D341Med (cell line): ENCODE measurements around the gene CELSR1.

Experiments used
- DNase-seq: peaks from one replicate; pipeline ENCODE4 v3.0.0; 2012; ENCODE audit warnings: low spot score

The CELSR1 gene

GRCh38 chr22:46553189-46553588 is 15.8 kb upstream of the CELSR1 start:
- no peak for DNase-seq

- no peak for DNase-seq
Observed at GRCh38 chr22:46551996-46552395, 14.6 kb upstream of the CELSR1 start.

DNA sequence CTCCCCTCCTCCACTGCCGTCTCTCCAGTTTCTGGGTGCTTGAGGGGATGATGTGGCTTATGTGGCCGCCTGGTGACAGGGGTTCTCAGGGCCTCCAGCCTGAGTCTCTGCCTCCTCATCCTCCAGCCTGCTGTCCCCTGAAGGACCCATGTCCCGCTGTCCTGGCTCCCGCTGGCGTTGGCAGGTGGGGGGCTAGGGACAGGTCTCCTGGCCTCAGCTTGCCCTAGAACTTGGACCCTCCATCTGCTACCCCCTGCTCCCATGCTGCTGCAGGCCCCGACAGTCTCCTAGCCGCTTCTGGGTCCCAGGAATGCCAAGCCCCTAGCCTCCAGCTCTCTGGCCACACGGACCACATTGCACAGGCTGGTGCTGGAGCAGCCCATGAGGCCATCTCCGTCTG is 13.9 kb upstream of the CELSR1 start:
- DNase-seq, result no peak

- DNase-seq, result no peak
Observed at GRCh38 chr22:46549971-46550641, 12.7 kb upstream of the CELSR1 start.

DNA sequence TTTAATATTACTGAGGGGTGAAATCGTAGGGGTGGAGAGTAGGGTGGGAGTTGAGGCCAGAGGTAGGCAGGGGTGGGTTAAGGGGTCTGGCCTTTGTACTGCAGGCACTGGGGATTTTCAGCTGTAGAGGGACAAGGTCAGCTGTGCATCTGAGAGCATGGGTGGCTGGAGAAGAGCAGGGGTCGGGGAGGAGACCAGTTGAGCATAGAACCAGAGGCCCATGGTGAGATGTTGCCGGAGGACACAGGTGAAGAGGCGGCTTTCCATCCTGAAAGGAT is 12.1 kb upstream of the CELSR1 start:
- DNase-seq, result no peak

GRCh38 chr22:46547883-46548244 is 10.4 kb upstream of the CELSR1 start:
- DNase-seq, result no peak

GRCh38 chr22:46547179-46547882 is 9.9 kb upstream of the CELSR1 start:
- DNase-seq, result no peak

GRCh38 chr22:46546466-46547178 is 9.2 kb upstream of the CELSR1 start:
- no peak for DNase-seq

GRCh38 chr22:46545086-46545792 is 7.8 kb upstream of the CELSR1 start:
- no peak for DNase-seq

GRCh38 chr22:46542011-46542985 is 4.9 kb upstream of the CELSR1 start:
- peak; percentile 95 for DNase-seq

- DNase-seq, result no peak
Observed at GRCh38 chr22:46541536-46541935, 4.1 kb upstream of the CELSR1 start.

- no peak for DNase-seq
Observed at GRCh38 chr22:46540874-46541273, 3.5 kb upstream of the CELSR1 start.

DNA sequence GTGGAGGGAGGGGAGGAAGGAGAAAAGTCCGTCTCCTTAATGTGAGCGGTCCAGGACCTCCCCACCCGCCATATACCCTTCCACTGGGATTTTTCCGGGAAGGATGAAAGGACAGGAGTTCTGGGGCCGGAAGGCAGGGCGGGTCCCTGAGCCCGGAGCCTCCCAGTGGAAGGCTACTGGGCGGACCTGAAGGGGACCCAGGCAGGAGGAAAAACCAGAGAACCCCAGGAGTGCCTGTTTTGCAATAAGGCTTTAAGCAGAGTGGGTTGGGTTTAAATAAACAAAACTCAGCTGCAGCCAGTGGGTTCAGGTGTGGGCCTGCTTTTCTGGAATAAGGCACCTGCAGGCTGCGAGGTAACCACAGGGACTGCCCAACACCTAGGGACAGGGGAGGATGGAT is 1.7 kb upstream of the CELSR1 start:
- DNase-seq, result no peak

DNA sequence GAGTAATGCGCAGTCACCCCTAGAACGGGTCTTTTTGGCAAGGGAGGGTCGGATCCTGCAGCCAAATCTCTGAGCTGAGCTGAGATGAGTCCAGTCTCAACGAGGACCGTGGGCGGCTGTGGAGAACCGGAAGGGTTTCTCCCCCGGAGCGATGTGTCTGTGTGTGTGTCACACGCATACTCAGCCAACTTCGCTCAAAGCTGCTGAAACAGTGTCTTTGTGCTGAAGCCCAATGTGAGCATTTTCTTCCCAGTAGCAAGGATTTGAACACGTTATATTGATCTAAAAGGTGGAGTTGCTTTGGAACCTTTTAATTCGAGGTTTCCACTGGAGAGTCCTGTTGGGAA is 1.4 kb upstream of the CELSR1 start:
- DNase-seq, result no peak

DNA sequence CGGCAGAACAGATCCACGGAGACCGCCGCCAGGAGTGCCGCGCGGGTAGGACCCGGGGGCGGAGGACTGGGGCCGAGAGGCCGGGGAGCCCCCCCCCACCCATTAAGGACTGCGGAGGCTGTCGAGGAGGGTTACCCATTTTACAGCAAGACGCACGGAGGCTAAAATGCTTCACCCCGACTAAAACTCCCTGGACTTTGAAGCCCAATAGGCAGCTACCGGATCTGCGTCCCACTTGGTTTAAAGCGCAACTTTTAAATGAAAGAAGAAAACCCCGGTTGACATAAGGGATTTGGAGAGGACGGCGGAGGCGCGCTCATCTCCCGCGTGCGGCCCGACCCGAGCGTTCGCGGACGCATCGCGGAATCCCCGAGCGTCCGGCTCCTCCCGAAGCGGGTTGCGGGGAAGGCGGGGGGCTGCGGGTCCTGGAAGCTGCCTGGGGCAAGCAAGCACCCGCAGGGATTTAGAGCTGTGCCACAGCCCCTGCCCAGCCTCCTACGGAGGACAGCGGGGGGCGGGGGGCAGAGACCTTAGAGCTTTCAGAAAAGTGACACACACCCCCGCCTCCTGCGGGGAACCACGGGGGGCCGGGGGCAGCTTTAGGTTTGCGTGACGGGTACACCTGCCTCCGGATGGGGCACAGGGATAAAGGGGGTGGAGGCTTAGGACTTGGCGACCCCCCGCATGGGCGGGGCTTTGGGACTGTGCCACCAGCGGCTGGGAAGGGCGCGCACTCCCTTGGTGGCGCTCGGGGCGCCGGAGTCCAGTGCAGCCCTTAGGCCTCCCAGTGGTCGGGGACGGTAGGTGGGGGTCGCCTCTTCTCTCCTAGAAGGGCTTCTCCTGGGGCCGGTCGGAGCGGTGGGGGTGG is 760 bp upstream of the CELSR1 start:
- DNase-seq, result no peak

- DNase-seq, result peak; percentile 66
Observed at GRCh38 chr22:46536537-46537224, 739 bp downstream of the CELSR1 start.

DNA sequence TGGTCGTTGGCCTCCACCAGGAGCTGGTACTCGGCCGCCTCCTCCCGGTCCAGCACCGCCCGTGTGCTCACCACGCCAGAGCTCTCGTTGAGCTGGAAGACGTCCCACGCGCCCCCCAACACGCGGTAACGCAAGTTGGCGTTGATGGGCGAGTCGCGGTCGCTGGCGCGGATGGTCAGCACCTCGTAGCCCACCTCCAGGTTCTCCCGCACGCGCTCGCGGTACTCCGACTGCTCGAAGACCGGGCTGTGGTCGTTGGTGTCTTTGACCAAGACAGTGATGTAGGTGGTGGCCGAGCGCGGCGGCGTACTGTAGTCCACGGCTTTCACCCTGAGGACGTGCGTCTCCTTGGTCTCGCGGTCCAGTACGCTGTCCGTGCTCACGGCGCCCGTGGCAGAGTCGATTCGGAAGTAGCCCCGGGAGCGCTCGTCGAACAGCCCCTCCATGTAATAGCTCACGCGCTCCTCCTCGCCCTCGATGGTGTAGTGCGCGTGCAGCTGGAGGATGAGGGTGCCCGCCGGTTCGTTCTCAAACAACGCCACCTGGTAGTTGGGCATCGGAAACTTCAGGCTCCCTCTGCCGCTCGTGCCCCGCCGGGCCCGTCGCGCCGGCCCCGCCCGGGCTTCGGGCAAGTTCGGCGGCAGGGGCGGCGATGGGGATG is 1.4 kb downstream of the CELSR1 start:
- DNase-seq, result no peak

DNA sequence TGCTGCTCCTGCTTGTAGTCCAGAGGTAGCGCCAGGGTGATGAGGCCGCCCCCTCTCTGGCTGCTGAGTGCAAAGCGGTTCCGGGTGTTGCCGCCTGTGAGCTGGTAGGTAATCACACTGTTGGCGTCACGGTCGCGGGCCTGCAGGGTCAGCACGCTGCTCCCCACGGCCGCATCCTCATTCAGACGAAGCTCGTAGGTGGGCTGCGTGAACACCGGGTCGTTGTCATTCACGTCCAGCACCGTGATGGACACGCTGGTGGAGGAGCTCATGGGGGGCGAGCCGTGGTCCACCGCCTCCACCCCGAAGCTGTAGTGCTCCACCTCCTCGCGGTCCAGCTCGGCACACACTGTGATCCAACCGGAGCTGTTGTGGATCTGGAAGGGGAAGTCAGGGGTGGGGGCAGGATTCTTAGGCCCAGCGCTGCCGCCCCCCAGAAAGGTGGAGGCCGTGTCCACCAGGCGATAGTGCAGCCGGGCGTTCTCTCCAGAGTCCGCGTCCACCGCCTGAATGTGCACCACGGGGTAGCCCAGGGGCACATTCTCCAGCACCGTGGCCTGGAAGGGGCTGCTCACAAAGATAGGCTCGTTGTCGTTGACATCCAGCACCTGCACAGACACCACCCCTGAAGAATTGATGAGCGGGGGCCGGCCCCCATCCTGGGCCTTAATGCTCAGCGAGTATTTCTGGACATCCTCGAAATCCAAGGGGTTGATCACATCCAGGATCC is 2.4 kb downstream of the CELSR1 start:
- DNase-seq, result no peak

DNA sequence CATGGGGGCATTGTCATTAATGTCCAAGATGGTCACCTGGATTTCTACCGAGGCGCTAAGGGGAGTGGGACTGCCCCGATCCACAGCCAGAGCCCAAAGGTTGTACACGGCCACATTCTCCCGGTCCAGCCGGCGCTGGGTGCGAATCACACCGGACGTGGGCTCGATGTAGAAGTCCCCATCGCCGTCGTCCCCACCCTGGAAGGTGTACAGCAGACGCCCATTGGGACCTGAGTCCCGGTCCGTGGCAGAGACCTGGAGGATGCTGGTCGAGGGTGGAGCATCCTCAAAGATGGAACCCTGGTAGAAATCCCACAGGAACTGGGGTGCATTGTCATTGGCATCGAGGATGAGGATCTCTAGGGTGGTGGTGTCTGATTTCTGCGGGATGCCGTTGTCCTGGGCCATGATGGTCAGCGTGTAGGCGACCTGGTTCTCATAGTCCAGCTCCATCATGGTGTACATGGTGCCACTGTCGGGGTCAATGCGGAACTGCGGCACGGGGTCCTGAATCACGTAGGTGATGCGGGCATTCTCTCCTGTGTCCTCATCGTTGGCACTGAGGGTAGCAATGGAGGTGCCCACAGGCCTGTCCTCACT is 3.1 kb downstream of the CELSR1 start:
- DNase-seq, result no peak
